ENCODE results near the gene AURKAIP1. TPM values are rescaled to one million over a fixed set of nuclear protein-coding genes. Genes with fewer than 3 reads are reported as not detected.

AURKAIP1 gene
- total and polyA plus RNA-seq, 2 of the 13 experiments (the other 11 are each of a cell fraction or from before 2014, with no cell fraction given), result 69.5 to 175 TPM

- peak; percentile 56 for TF ChIP-seq IKZF4 (CRISPR knock-in tag; IDR thresholded peaks at IDR 0.05; ENCODE audit: borderline replicate concordance, low read depth, not compliant biosample characterization)
- TF ChIP-seq TCF12 (IDR thresholded peaks at IDR 0.05), result no peak
- 0 out of 2 replicates have a peak, but pooled peaks have one; percentile 65 for TF ChIP-seq TCF12 (CRISPR knock-in tag; IDR thresholded peaks at IDR 0.05)
- no peak for TF ChIP-seq ZNF33A (CRISPR knock-in tag; IDR thresholded peaks at IDR 0.05; ENCODE audit: borderline replicate concordance)
- peak; percentile 66; the same call in 1 of the 2 replicates for TF ChIP-seq ZNF331 (CRISPR knock-in tag; IDR thresholded peaks at IDR 0.05)
- TF ChIP-seq HNF4G (IDR thresholded peaks at IDR 0.05; ENCODE audit: borderline replicate concordance, low read depth, low read length), result no peak
- no peak for TF ChIP-seq HNF4G (CRISPR knock-in tag; IDR thresholded peaks at IDR 0.05; ENCODE audit: borderline replicate concordance, low read depth)
- TF ChIP-seq ZNF629 (CRISPR knock-in tag; conservative IDR thresholded peaks at IDR 0.05), result no peak
- no peak for TF ChIP-seq ZNF780A (CRISPR knock-in tag; IDR thresholded peaks at IDR 0.05)
- TF ChIP-seq CBX5 (CRISPR knock-in tag; IDR thresholded peaks at IDR 0.05; ENCODE audit: borderline replicate concordance), result no peak
- no peak for TF ChIP-seq GMEB1 (CRISPR knock-in tag; IDR thresholded peaks at IDR 0.05; ENCODE audit: borderline replicate concordance)
- no peak for TF ChIP-seq TAF15 (IDR thresholded peaks at IDR 0.05; ENCODE audit: low read depth, low read length, poor library complexity, severe bottlenecking)
- TF ChIP-seq YY1 (IDR thresholded peaks at IDR 0.05; ENCODE audit: insufficient read depth, insufficient replicate concordance, low read depth, low read length), result no peak
- TF ChIP-seq PTBP1 (IDR thresholded peaks at IDR 0.05; ENCODE audit: low read depth, low read length, poor library complexity, severe bottlenecking), result no peak
- TF ChIP-seq ELF4 (CRISPR knock-in tag; IDR thresholded peaks at IDR 0.05; ENCODE audit: borderline replicate concordance), result peak; percentile 40; the same call in 1 of the 2 replicates
- no peak for TF ChIP-seq ZFAT (CRISPR knock-in tag; conservative IDR thresholded peaks at IDR 0.05)
- no peak for TF ChIP-seq HNF4A (CRISPR knock-in tag; IDR thresholded peaks at IDR 0.05)
- TF ChIP-seq RFX5 (IDR thresholded peaks at IDR 0.05; ENCODE audit: low read depth, low read length), result no peak
- TF ChIP-seq ZHX2 (IDR thresholded peaks at IDR 0.05; ENCODE audit: low read depth), result no peak
- 0 out of 2 replicates have a peak, but pooled peaks have one; percentile 50 for TF ChIP-seq ZHX2 (CRISPR knock-in tag; IDR thresholded peaks at IDR 0.05; ENCODE audit: borderline replicate concordance)
- peak; percentile 75; the same call in 1 of the 2 replicates for TF ChIP-seq MTERF4 (CRISPR knock-in tag; IDR thresholded peaks at IDR 0.05)
- TF ChIP-seq ZNF317 (CRISPR knock-in tag; IDR thresholded peaks at IDR 0.05), result peak; percentile 84
- TF ChIP-seq PAX8 (CRISPR knock-in tag; IDR thresholded peaks at IDR 0.05; ENCODE audit: borderline replicate concordance), result no peak
Measured at GRCh38 chr1:1334835-1335234, 40.2 kb downstream of the AURKAIP1 start (continued).
